H1 (cell line): ENCODE results near the gene UQCRFS1. TPM values are rescaled to one million over a fixed set of nuclear protein-coding genes. Genes with fewer than 3 reads are reported as not detected.

Experiments used
- CTCF ChIA-PET: fragments of 300-600 bp; sonication (Branson Sonifier 250); formaldehyde crosslinking; loops from one replicate; lab custom pipeline; 2021; ENCODE audit not compliant: partially characterized antibody; lab: Charles Lee
- POLR2A ChIA-PET: fragments of 300-600 bp; sonication (Branson Sonifier 250); formaldehyde crosslinking; loops from one replicate; lab custom pipeline; 2021; ENCODE audit warnings: inconsistent platforms; ENCODE audit not compliant: partially characterized antibody; lab: Charles Lee
- DNase-seq, 2 experiments: peaks; one replicate each; pipeline versions ENCODE4 v3.0.0 to v3.0.0-alpha.2; 2010 to 2022; ENCODE audit warnings: low spot score in 2 of 2, low read depth in 1 of 2, mixed read lengths in 1 of 2
- FAIRE-seq: peaks from 2 replicates; lab custom pipeline; 2011; peaks lifted over from hg19 to GRCh38; lab: Jason Lieb, UNC
- H2AFZ ChIP-seq: 2 replicates; pipeline ENCODE4 v1.8.1; 2012; ENCODE audit warnings: low read length, inconsistent platforms
- H2AK5ac ChIP-seq: 2 replicates; pipeline ENCODE4 v1.6.1; 2013; ENCODE audit warnings: low read depth, low read length
- H2BK120ac ChIP-seq: replicated peaks from 2 replicates; pipeline ENCODE3; 2013; ENCODE audit warnings: low read depth, low read length, inconsistent platforms
- H2BK12ac ChIP-seq: 2 replicates; pipeline ENCODE4 v1.6.1; 2013; ENCODE audit warnings: low read depth, low read length
- H2BK15ac ChIP-seq: 2 replicates; pipeline ENCODE4 v1.6.1; 2013; ENCODE audit warnings: low read length
- H2BK20ac ChIP-seq: 2 replicates; pipeline ENCODE4 v1.6.1; 2013; ENCODE audit warnings: low read length
- H2BK5ac ChIP-seq: 2 replicates; pipeline ENCODE4 v1.6.1; 2013; ENCODE audit warnings: low read depth, low read length
- H3K14ac ChIP-seq: 2 replicates; pipeline ENCODE4 v1.6.1; 2013; ENCODE audit warnings: inconsistent platforms; ENCODE audit not compliant: insufficient read length
- H3K18ac ChIP-seq: 2 replicates; pipeline ENCODE4 v1.6.1; 2013; ENCODE audit warnings: low read length; ENCODE audit errors: extremely low read depth
- H3K23ac ChIP-seq: 2 replicates; pipeline ENCODE4 v1.6.1; 2013; ENCODE audit warnings: inconsistent platforms; ENCODE audit not compliant: insufficient read length
- H3K23me2 ChIP-seq: 2 replicates; pipeline ENCODE4 v1.6.1; 2013; ENCODE audit warnings: low read depth, low read length
- H3K27ac ChIP-seq: 2 replicates; pipeline ENCODE4 v1.6.1; 2011; ENCODE audit warnings: low read depth, low read length, inconsistent platforms
- H3K27me3 ChIP-seq, 4 experiments: replicated peaks in 1 of 4; 1 replicate in 1 of 4; 2 replicates in 3 of 4; pipeline versions ENCODE4 v1.6.1 to v1.8.1; 2011 to 2013; ENCODE audit warnings: low read length in 3 of 4, mild to moderate bottlenecking in 3 of 4, inconsistent platforms in 2 of 4, mixed read lengths in 2 of 4, moderate library complexity in 1 of 4; ENCODE audit not compliant: control insufficient read depth in 3 of 4, insufficient read depth in 3 of 4; ENCODE audit errors: extremely low read depth in 1 of 4
- H3K36me3 ChIP-seq, 4 experiments: 2 replicates each; pipeline versions ENCODE4 v1.6.1 to v1.8.1; 2011 to 2013; ENCODE audit warnings: mild to moderate bottlenecking in 4 of 4, low read length in 3 of 4, moderate library complexity in 2 of 4, control low read depth in 1 of 4, inconsistent platforms in 1 of 4; ENCODE audit not compliant: insufficient read depth in 4 of 4, control insufficient read depth in 2 of 4
- H3K4ac ChIP-seq: replicated peaks from 2 replicates; pipeline ENCODE3; 2013; ENCODE audit warnings: low read length, low read depth, mixed read lengths, inconsistent platforms; ENCODE audit not compliant: insufficient read length
- H3K4me1 ChIP-seq, 4 experiments: replicated peaks in 1 of 4; 1 replicate in 1 of 4; 2 replicates in 3 of 4; pipeline versions ENCODE4 v1.6.1 to v1.8.1; 2011 to 2013; ENCODE audit warnings: low read length in 3 of 4, inconsistent platforms in 2 of 4, mixed read lengths in 1 of 4; ENCODE audit not compliant: insufficient read depth in 4 of 4, control insufficient read depth in 3 of 4
- H3K4me2 ChIP-seq, 2 experiments: 2 replicates each; pipeline versions ENCODE4 v1.6.1 to v1.8.1; 2011 to 2013; ENCODE audit warnings: low read depth in 2 of 2, low read length in 2 of 2, control low read depth in 1 of 2, inconsistent platforms in 1 of 2, mild to moderate bottlenecking in 1 of 2; ENCODE audit not compliant: insufficient read depth in 1 of 2
- H3K4me3 ChIP-seq, 4 experiments: fragments of 200-600, 300-600 bp in 1 of 4; sonication (generic), shearing (Covaris generic), sonication (Bioruptor Twin) in 1 of 4; 2 replicates each; pipeline versions ENCODE4 v1.5.1 to v1.8.1; 2011 to 2016; ENCODE audit warnings: low read length in 4 of 4, low read depth in 3 of 4, control low read depth in 2 of 4, inconsistent platforms in 2 of 4, mild to moderate bottlenecking in 2 of 4, mixed read lengths in 1 of 4, moderate library complexity in 1 of 4; ENCODE audit not compliant: insufficient read depth in 2 of 4; ENCODE audit errors: extremely low read depth in 1 of 4
- H3K56ac ChIP-seq: replicated peaks from 2 replicates; pipeline ENCODE3; 2013; ENCODE audit warnings: low read depth, mild to moderate bottlenecking, mixed read lengths, low read length, inconsistent platforms; ENCODE audit not compliant: insufficient read length
- H3K79me1 ChIP-seq: 2 replicates; pipeline ENCODE4 v1.6.1; 2013; ENCODE audit warnings: low read depth, low read length, control low read depth
- H3K79me2 ChIP-seq, 2 experiments: 2 replicates each; pipeline versions ENCODE4 v1.6.1 to v1.8.1; 2012 to 2013; ENCODE audit warnings: low read length in 2 of 2, mild to moderate bottlenecking in 2 of 2, inconsistent platforms in 1 of 2; ENCODE audit not compliant: insufficient read depth in 2 of 2, control insufficient read depth in 1 of 2
- H3K9ac ChIP-seq, 4 experiments: replicated peaks in 1 of 4; 1 replicate in 1 of 4; 2 replicates in 3 of 4; pipeline versions ENCODE4 v1.6.1 to v1.8.1; 2011 to 2013; ENCODE audit warnings: low read depth in 3 of 4, low read length in 3 of 4, control low read depth in 2 of 4, mild to moderate bottlenecking in 2 of 4, moderate library complexity in 2 of 4, inconsistent platforms in 1 of 4; ENCODE audit errors: extremely low read depth in 1 of 4
- H3K9me3 ChIP-seq, 2 experiments: 2 replicates each; pipeline versions ENCODE4 v1.6.1 to v1.8.1; 2012 to 2013; ENCODE audit warnings: mild to moderate bottlenecking in 2 of 2, moderate library complexity in 2 of 2, control low read depth in 1 of 2, inconsistent platforms in 1 of 2, low read depth in 1 of 2, low read length in 1 of 2, mixed read lengths in 1 of 2; ENCODE audit not compliant: insufficient read depth in 2 of 2
- H4K20me1 ChIP-seq, 2 experiments: replicated peaks in 1 of 2; 2 replicates each; pipeline versions ENCODE3 to v1.8.1; 2011 to 2013; ENCODE audit warnings: inconsistent platforms in 2 of 2, low read length in 2 of 2, mild to moderate bottlenecking in 1 of 2; ENCODE audit not compliant: insufficient read depth in 2 of 2, control insufficient read depth in 1 of 2
- H4K5ac ChIP-seq: 2 replicates; pipeline ENCODE4 v1.6.1; 2013; ENCODE audit warnings: low read length, low read depth, mixed read lengths, inconsistent platforms; ENCODE audit not compliant: insufficient read length
- H4K8ac ChIP-seq: 2 replicates; pipeline ENCODE4 v1.8.0; 2013; ENCODE audit warnings: mild to moderate bottlenecking, moderate library complexity, low read length, inconsistent platforms; ENCODE audit not compliant: insufficient read depth; ENCODE audit errors: extremely low read depth
- H4K91ac ChIP-seq: replicated peaks from 2 replicates; pipeline ENCODE3; 2013; ENCODE audit warnings: low read length, mixed read lengths, inconsistent platforms; ENCODE audit not compliant: insufficient read length
- CTCF ChIP-seq, 3 experiments: IDR thresholded peaks; 1 replicate in 2 of 3; 2 replicates in 1 of 3; pipeline versions ENCODE4 v1.5.1 to v1.6.1; 2011; ENCODE audit warnings: low read length in 3 of 3, mild to moderate bottlenecking in 3 of 3, inconsistent platforms in 2 of 3, low read depth in 1 of 3, moderate library complexity in 1 of 3; ENCODE audit not compliant: insufficient read depth in 1 of 3; ENCODE audit errors: control extremely low read depth in 1 of 3
- MAX ChIP-seq: IDR thresholded peaks from 2 replicates; pipeline ENCODE4 v1.6.1; 2012; ENCODE audit warnings: inconsistent platforms
- RAD21 ChIP-seq, 2 experiments: IDR thresholded peaks in 1 of 2; conservative IDR thresholded peaks in 1 of 2; 2 replicates each; pipeline ENCODE4 v1.6.1; 2011; ENCODE audit warnings: low read depth in 2 of 2, low read length in 2 of 2, improper control_type of control experiment in 1 of 2, inconsistent platforms in 1 of 2, mild to moderate bottlenecking in 1 of 2, moderate library complexity in 1 of 2
- WGBS, 2 experiments: shearing (Covaris generic) in 1 of 2; methylation state at CpG; one replicate each; pipeline versions ENCODE4 v1.1.6 to v1.1.7; 2013 to 2015; ENCODE audit warnings: low lambda C conversion rate in 2 of 2, mixed read lengths in 2 of 2, inconsistent platforms in 1 of 2, low coverage in 1 of 2, missing lambda C conversion rate in 1 of 2; ENCODE audit not compliant: insufficient replicate concordance in 2 of 2, insufficient coverage in 1 of 2, insufficient read length in 1 of 2; ENCODE audit errors: extremely low coverage in 1 of 2, missing lambda C conversion rate in 1 of 2; 5-methylcytosine and 5-hydroxymethylcytosine counted together
- polyA plus RNA-seq, 7 experiments: library from polyadenylated mRNA; depleted of rRNA in 3 of 7; stranded (reverse) in 5 of 7; unstranded in 2 of 7; fragments of >200 nt in 5 of 7; fragments of 200-250 nt in 2 of 7; gene quantifications; 1 replicate in 5 of 7; 2 replicates in 1 of 7; 4 replicates in 1 of 7; pipeline versions ENCODE4 v1.2.1 to v1.2.3, GENCODE V29; 2011 to 2013; ENCODE audit warnings: missing spikeins in 2 of 7, mixed read lengths in 2 of 7
- total RNA-seq: library from RNA; stranded (reverse); fragmentation: NEBNext Ultra II Directional; extraction: Animal tissue kit (Norgen Biotek cat#: 25700); gene quantifications from 2 replicates; pipeline ENCODE4 v1.2.1, GENCODE V29; 2021

The UQCRFS1 gene
- total and polyA plus RNA-seq, 2 of the 8 experiments (the other 6 are each of a cell fraction or from before 2014, with no cell fraction given): 52.4 to 59.1 TPM

DNA sequence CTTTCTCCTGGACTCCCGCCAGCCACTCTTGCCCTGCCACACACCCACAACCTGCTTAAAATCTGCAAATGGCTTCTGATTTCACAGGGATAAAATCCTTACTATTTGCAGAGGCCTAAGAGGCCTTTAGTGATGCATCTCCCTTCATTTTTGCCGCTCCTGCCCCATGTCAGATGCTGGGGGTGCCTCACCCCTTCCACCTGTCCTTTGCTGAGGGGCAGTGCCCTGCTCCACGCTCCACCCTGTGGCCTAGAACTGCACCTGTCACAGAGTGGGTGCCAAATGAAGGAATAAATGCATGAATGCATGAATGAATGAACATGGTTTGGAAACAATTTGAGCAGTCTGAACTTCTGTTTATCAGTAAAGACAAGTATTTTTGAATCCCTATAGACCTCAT lies 34.1 kb upstream of the UQCRFS1 start:
- Histone ChIP-seq H2BK5ac (no peak overlapping the region), H3K4ac (no peak overlapping the region), H3K4me3 (no peak overlapping the region), H3K14ac (no peak overlapping the region), H2AFZ (no peak overlapping the region), H3K18ac (no peak overlapping the region), H4K8ac (no peak overlapping the region), H2BK120ac (no peak overlapping the region), H2BK20ac (no peak overlapping the region), H2BK12ac (no peak overlapping the region), H3K27ac (no peak overlapping the region), H4K91ac (no peak overlapping the region), H3K27me3 (no peaks in the 10 kb centered on the region), H3K9ac (no peak overlapping the region), H3K56ac (no peak overlapping the region), H3K23me2 (no peaks in the 10 kb centered on the region), H2AK5ac (no peak overlapping the region), H3K79me1 (no peaks in the 10 kb centered on the region), H3K23ac (no peak overlapping the region), H4K20me1 (no peaks in the 10 kb centered on the region), H3K36me3 (no peaks in the 10 kb centered on the region), H2BK15ac (no peak overlapping the region), H3K4me1 (no peaks in the 10 kb centered on the region; a peak in 1 of 7 replicates), H3K79me2 (no peaks in the 10 kb centered on the region; a peak in 1 of 4 replicates), H4K5ac (no peak overlapping the region), H3K9me3 (no peaks in the 10 kb centered on the region), H3K4me2 (no peak overlapping the region)
- POLR2A ChIA-PET: no interaction called here
- DNase-seq (no peak), FAIRE-seq (peak; percentile 13)
- TF ChIP-seq MAX (no peak), RAD21 (IDR thresholded peaks at IDR 0.05 in 1 of 2, conservative IDR thresholded peaks at IDR 0.05 in 1 of 2; ENCODE audit: low read depth in 2 of 2, low read length in 2 of 2) (peak; percentile 42 to 47), CTCF (IDR thresholded peaks at IDR 0.05; ENCODE audit: control extremely low read depth in 1 of 3, insufficient read depth in 1 of 3, low read depth in 1 of 3, low read length in 3 of 3) (peak; percentile 37 to 61 (median 55); a peak in 3 of 4 replicates)
- CTCF ChIA-PET: interaction anchor here (1.2 to 9.7 kb wide), 5 partner anchors 10 to 51 kb away, joined by 3 to 117 read pairs (median 3); no protein-coding TSS in a partner anchor
- WGBS, 2 experiments: 89% methylated on average over 3 of the region's 3 CpGs; no CpG with 5 or more reads in 1 of the 2 experiments
